T1000 (cell line): ENCODE data around the gene FGD5.
"Not testable (repeated sequence)": the region's sequence is repeated elsewhere in the genome, so short reads cannot be mapped to it uniquely, and the experiment has no call there.

Experiments used
- DNase-seq: peaks from one replicate; lab custom pipeline; 2025; ENCODE audit warnings: mixed read lengths; lab: John Stamatoyannopoulos, UW

The FGD5 gene

DNA sequence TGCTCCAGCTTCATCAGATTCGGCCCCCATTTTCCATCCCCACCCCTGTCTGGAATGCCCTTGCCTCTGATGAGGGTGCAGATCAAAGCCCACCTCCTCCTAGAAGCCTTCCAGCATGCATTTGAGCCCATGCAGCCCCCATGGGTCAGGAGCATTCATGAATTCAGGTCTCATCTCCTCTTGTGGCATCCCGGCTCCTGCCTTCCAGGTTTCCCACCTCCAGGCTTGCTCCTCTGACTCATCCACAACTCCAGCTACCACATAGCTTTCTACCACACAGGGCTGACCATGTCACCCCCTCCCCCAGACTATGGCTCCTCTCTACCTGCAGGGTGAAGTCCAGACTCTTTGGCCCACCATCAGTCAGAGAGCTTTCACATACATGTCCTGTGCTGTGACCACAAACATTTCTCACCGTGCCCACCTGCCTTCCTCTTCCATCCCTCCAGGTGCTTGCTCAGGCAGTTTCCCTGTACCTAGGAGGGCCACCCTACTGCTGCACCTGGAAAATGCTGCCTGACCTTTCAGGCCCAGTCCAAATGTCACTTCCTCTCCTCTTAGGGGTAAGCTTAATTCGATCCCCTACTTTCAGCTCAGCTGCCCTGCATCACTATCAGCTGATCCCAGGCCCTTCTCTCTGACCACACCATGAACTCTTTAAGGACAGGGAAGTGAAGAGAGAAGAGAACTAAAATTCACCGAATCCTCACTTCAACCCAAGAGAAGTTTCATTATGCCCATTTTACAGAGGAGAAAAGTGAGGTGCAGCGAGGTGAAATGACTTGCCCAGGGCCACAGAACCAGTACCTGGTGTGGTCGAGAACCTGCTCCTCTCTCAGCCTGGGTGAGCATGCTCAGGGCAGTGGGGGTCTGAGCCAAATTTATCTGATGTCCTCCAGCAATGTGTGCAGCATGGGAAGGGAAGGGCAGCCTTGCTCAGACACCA, 13.7 kb upstream of the FGD5 start:
- DNase-seq = no peak

DNA sequence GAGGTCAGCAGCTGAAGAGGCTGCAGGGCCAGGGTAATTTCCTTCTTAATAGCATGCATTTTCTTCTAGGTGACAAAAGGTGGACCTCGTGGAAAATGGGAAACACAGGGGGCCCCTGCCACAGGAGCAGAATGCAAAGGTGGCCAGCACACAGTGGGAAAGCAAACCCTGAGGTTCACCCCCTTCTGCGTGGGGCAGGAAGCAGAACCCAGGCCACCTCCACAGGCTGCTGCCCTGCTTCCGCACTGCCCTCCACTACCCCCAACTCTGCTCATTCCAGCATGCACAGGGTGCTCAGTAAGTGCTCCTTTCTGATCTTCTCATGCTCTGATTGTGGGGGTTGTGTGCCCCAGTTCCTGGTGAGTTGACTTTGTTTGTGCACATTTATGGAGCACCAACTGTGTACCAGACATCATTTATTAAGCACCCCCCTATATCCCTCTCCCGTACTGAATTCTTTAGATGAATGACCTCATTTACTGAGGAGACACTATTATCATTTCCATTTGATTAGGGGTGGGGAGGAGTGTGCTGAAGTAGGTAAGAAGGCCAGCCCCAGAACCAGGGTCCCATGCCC, 12.7 kb upstream of the FGD5 start:
- no peak for DNase-seq

DNA sequence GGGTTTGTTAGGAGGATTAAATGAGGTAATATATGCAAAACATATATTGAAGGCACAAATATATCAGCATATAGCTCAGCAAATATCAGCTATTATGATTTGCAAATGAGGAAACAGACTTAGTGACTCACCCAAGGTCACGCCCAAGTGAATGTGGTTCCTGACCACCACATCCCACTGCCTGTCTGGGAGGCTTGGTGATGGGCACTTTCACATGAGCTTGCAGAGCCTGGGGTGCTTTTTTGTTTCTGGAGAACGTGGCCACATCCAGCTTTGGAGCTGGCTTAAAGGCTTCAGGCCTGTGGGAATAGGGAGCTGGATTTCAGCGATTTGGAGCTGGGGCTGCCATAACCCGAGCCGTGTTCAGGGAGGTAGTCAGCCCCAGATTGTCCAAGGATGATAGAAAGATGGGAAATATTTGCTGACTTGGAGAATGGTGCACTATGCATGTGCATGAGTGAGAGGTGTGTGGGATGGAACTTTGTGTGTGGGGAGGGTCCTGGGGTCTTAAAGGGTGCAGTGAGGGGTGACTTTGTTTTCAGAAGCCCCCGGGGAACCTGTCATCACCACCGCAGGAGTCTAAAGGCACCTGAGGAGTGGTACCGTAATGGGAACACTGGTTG, 12.0 kb upstream of the FGD5 start:
- DNase-seq = no peak

DNA sequence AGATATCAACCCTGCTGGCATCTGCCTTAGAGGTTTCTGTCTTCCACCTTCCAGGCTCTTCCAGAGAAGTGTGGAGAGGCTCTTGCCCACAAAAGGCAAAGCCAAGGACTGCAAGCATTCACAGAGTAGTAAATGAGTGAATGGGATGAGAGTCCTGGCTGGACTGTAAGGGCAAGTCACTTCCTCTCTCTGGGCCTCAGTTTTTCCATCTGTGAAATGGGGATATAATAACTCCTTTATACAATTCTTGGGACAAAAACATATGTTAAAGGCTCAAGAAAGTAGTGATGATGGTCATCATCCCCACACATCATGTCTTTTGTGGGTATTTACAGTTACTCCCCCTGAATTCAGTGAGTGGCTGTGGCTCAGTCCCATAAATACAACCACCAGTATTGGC, 10.7 kb upstream of the FGD5 start:
- DNase-seq = no peak

DNA sequence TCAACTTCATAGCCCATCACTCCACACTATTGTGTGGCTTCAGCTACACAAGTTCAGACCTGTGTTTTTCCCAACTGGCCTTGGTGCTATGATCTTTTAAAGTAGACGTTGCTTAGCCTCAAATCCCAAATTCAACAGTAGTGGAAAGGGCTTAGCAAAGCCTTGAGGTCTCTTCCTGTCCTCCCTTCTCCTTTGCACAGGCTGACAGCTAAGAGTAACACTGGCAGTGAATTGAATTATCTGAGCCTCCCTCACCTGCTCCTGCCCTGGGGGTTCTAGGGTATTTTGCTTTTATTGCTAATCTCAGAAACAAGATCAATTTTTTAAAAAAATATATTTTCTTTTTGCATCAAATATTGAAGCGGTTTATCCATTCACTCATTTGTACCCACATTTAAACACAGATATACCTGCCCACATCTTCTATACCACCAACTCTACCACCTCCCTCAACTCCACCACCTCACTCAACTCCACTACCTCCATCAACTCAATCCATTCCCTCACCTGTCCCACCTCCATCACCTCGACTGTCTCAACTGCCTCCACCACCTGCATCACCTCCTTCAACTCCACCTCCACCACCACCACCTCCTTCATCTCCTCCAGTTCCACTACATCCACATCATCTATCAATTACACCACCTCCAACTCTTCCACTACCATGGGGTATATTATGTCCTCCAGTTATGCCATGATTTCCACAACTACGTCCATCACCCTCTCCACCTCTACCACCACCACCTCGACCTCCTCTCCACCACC, 10.1 kb upstream of the FGD5 start:
- no peak for DNase-seq

DNA sequence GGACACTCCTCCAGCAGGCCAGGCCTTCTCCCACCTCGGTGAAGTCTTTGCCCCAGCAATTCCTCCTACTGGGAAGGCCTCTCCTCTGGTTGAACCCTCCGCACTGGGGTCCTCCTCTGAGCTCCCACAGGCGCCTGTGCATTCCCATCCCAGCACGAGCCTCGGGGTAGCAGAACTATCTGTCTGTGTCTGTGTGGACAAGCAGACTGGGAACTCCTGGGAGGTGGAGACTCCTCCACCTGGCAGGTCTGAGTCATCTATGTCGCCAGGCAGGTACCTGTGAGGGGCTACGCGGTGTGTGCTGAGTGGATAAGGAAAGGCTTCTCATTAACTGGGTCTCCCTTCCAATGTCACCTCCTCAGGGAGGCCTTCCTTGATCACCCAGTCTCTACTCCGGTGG, 9.2 kb upstream of the FGD5 start:
- not testable (repeated sequence) for DNase-seq

DNA sequence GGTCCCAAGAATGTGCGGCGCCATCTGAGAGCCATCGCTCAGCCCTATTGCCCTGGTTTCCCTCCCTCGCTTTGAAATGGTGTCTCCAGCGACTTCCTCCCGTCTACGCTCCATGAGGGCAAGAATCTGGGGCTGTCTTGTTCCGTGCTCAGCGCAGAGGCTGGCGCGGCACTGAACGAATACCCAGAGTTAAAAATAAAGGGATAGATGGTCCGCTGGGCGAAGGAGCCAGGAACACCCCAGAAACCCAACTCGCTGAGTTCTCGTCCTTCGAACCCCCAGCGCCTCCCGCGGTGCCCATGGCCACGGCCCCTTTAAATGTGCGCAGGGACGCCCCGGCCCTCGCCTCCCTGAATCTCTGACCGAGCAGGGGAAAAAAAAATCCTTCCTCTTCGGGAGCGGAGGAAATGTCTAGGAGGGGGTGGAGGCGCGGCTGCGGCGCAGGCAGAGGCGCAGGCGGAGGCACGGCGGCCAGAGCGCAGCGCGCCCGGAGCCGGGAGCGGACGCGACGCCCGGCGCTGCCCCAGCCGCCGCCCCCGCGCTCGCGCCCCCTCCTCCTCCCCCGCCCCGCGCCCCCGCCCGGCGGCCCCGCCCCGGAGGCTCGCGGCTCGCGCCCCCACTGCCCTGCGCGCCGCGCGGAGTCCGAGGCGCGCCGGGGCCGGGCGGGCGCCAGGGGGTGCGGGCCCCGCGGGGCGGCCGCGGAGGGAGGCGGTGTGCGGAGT, 8.5 kb upstream of the FGD5 start:
- DNase-seq = no peak

DNA sequence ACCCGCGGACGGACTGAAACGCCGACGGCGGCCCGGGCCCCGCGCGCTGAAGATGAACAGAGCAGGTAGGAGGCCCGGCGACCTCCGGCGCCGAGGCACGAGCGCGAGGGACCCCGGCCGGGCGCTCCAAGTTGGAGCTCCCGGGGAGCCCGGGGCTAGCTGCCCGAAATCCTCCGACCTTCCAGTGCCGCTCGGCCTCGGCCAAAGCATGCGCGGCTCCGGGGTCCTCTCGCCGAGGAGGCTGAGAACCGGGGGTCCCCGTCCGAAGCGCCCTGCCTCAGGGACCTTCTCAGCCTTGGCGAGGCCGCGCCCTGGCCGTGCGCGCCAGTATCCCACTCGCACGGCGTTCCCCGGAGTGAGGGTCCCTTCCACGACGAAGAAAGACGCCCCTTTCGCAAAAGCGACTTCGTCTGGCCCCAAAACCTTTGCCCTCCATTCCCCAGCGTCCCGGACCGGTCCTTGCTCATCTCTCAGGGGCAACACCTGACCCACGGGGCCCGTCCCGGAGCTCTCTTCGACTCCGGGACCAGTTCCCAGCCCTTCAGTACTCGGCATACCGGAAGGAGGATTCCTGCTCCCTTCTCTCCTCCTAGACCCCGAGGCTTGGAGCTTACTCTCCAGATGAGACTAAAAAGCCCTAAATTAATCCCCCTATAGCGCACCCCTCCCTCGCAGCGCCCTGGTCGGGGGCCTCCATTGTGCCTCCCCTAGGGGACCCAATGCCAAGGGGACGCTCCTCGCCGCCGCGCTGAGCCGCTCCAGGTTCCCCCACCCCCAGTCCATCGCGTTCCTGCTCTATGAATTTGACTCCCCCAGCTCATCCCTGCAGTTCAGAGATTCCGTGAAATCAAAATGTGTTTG, 7.7 kb upstream of the FGD5 start:
- DNase-seq = no peak

DNA sequence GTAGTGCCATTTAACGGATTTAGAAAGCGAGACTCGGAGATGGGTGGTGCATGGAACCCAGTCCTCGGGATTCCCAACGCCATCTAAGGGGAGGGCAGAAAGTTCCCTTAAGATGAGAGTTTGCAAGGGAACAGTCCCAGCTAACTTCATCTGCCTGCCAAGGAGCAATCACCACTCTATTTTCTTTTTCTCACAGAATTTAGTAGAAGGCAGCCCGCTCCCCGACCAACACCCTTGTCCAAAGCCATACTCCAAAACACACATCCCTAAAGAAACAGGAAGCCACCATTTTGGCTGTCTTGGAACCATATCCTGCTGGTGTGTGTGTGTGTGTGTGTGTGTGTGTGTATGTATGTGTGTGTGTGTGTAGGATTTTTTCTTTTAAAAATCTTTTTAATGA, 7.1 kb upstream of the FGD5 start:
- DNase-seq = no peak

DNA sequence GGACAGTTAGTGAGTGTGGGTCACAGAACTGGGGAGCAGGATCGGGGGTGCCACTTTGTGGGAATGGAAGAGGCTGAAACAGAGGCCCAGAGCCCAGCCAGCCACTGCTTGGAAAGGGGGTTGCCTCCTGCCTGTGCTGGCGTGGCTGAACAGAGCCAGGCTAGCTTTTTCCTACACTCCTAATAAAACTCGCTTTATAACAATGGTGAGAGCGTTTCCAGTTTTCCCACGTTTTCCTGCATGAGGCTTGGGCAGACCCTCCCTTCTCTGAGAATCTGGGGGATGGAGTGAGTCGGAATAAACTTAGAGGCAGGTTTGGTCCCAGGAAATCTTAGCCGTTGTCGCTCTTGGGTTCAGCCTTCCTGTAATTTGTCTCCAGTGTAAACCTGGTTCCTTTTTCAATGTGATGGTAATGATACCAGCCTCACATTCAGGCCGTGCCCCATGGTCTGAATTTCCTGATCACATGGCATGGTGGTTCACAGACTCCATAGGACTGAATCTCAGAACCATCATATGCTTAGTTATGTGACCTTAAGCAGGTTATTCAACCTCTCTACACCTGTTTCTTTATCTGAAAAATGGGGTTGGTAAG, 6.5 kb upstream of the FGD5 start:
- no peak for DNase-seq

DNA sequence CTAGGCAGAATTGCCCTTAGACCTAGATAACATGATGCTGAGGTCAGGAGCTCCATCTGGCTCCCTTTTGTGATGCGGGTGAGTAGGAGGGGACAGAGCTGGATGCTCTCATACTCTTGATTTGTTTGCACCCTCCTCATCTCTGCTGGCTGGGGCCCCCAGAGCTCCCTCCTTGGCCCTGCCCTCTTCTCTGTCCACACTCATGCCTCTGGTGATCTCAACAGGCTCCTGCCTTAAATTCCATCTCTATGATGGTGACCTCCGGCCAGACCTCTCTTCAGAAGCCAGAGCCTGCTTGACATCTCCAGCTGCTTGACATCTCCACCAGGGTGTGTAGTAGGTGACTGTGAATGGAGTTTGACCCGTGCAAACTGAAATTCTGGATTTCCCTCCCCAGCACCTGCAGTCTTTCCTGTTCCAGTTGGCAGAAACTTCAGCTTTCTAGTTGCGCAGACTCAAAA, 4.3 kb upstream of the FGD5 start:
- DNase-seq = no peak

DNA sequence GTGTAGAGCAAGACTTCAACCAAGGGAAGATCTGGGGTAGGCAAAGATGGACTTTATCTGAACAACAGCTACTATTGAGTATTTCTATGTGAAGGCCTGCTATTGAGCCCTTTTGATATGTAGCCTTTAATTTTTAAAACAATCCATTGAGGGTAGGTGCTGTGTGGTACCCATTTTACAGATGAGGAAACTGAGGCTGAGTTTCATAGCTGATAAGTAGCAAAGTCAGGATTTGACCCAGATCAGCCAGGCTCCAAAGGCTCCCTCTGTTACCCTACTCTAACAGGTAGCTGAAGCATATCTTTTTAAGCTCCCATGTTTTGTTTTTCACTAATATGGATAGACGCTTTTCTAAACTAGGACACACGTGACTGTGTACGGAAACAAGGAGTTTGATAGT, 2.4 kb upstream of the FGD5 start:
- DNase-seq = no peak

DNA sequence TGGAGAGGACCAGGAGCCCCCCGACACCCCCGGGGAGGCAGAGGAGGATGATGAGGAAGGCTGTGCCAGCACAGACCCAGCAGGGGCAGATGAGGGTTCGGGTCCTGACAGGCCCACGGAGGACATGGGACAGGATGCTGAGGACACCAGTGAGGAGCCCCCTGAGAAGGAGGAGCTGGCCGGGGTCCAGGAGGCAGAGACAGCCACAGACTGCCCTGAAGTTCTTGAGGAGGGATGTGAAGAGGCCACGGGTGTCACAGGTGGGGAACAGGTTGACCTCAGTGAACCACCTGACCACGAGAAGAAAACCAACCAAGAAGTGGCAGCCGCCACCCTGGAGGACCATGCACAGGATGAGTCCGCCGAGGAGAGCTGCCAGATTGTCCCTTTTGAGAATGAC, 909 bp downstream of the FGD5 start:
- DNase-seq = no peak

DNA sequence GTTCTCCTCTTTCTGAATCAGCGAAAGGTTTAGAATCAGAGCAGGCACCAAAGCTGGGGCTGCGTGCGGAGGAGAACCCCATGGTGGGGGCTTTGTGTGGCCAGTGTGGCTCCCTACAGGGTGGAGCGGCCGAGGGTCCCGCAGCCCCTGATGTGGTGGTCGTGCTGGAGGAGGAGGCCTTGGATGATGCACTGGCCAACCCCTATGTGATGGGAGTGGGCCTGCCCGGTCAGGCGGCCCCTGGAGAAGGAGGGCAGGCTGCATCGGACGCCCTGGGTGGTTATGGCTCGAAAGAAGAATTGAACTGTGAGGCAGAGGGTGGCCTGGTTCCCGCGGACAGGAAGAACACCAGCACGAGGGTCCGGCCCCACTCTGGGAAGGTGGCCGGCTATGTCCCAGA, 1.4 kb downstream of the FGD5 start:
- DNase-seq = no peak

DNA sequence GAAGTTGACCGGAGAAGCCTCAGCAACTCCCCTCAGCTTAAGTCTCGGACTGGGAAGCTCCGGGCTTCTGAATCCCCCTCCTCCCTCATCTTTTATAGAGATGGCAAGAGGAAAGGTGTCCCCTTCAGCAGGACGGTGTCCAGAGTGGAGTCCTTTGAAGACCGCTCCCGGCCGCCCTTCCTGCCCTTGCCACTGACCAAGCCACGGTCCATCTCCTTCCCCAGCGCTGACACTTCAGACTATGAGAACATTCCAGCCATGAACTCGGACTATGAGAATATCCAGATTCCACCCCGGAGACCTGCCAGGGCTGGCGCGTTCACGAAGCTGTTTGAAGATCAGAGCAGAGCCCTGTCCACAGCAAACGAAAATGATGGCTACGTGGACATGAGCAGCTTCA, 2.4 kb downstream of the FGD5 start:
- no peak for DNase-seq

DNA sequence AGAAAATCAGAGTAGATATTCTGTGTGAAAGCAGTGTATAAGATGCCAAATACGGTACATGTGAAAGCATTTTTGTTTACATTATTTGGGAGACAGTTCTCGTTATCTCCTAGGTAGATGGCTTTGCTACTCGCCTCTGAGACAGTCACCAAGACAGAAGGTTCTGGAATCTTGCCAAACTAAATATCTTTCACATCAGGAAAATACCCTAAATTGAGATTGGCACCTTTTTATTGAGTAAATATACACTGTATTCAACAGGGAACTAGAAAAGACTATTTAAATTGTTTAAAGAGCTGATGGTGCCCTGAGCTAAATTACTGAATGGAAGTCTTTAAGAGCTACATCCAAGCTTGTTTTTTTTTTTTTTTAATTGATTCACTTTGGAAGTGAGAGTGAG, 3.4 kb downstream of the FGD5 start:
- no peak for DNase-seq

DNA sequence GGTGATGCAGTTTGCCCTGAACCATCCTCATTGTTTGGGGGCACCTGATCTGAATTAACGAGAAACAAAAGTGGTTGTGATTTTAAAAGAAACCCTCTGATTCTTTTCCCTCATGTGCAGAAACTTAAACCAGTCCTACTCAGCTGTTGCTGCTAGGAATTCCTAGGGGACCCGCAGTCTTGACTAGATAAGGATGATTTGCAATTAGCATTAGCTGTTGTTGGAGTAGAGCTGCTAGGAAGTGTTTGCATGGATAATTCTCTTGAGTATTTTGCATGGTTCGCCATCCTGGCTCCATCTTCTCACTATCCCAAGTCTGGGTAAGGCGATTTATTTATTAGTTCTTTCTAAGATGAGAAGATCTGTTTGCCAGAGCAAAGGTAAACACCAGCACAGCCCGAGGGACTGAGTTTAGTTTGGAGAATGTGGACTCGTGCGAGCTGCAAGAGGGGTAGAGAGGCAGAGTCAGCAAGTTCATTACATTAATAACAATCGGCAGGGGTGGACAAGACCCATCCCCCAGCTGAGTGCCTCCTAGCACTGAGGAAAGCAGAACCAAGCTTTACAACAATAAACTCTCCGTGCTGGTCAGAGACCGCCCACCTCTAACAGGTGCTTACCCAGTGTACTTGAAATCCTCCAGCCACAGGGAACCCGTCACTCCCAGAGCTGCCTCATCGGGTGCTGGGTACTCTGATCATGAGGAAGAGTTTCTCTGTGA, 4.1 kb downstream of the FGD5 start:
- no peak for DNase-seq

DNA sequence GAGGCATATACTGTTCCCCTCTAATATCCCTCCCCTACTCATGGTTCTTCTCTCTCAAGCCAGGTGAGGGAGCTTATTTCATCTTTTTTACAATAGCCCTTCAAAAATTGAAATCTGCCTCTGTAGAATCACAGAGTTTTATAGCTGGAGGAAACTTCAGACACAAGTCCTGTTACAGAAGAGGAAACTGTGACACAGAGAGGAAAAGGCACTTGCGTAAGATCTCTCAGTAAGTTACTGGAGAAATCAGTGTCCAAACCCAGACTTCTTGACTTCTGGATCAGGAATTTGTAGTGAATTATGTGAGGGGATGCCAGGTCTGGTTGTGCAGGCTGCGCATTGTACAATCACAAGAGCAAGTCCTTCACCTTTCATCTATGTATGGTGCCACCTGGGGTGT, 4.6 kb downstream of the FGD5 start:
- no peak for DNase-seq

DNA sequence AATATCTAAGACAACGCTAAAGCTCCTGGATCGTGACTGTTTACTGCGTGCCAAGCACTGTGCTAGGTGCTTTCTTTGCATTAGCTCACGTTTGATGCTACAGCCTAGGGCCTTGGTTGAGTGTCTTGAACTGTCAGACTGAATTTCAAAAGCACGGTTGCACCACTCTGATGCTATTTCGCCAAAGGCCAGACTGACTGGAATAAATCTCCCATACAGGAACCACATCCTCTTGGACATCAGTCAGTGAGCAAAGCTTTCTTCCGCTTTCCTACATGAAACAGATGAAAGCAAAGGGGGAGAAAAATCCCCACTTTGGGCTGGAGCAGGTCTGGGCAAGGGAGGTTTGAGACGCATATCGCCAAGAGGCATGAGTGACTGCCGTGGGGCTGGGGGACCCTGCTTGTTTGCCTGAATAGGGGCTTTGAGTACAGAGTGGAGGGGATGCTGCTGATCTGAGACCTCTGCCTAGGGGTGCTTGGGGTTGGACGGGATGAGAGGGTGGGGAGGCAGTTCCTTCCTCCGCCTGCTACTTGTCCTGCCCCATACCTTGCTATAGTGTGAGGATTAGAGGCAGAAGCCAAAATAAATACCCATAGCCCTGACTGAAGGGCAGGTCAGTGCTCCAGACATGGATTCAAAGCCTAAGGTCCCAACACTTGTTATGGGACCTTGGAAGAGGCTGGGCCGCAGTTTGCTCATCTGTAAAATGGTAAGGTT, 5.3 kb downstream of the FGD5 start:
- no peak for DNase-seq
